Panc1 (cell line): Measurements from ENCODE around the gene CUL4A. TPM values are rescaled to one million over a fixed set of nuclear protein-coding genes. Genes with fewer than 3 reads are reported as not detected.

Experiments used
- ATAC-seq: fragments of 200-7000 bp; cut with Tn5 transposase; 2 replicates; pipeline ENCODE4 v1.9.1; 2020; ENCODE audit warnings: mild to moderate bottlenecking, moderate library complexity
- BruUV-seq: library from RNA; stranded (reverse); fragments of 400-500 nt; replicated peaks from 2 replicates; lab custom pipeline; 2021; lab: Mats Ljungman, UMichigan
- CTCF ChIA-PET: fragments of 300-600 bp; sonication (Branson Sonifier 250); formaldehyde crosslinking; loops from one replicate; lab custom pipeline; 2022; ENCODE audit warnings: antibody characterized with exemption; lab: Charles Lee
- POLR2A ChIA-PET: fragments of 300-600 bp; sonication (Branson Sonifier 250); formaldehyde crosslinking; loops from one replicate; lab custom pipeline; 2022; ENCODE audit warnings: antibody characterized with exemption; lab: Charles Lee
- DNase-seq: peaks from one replicate; pipeline ENCODE4 v3.0.0-alpha.2; 2010; ENCODE audit warnings: low read depth, low spot score
- H3K27ac ChIP-seq: 2 replicates; pipeline ENCODE4 v1.5.1; 2011; ENCODE audit warnings: mild to moderate bottlenecking, low read length, inconsistent platforms
- H3K27me3 ChIP-seq: fragments of 200-500 bp; sonication (Bioruptor generic); 2 replicates; pipeline ENCODE4 v1.6.0; 2014; ENCODE audit warnings: low read length, inconsistent platforms; ENCODE audit not compliant: control insufficient read depth, insufficient read depth
- H3K36me3 ChIP-seq: fragments of 200-500 bp; sonication (Bioruptor generic); 2 replicates; pipeline ENCODE4 v1.5.1; 2014; ENCODE audit warnings: inconsistent platforms, mild to moderate bottlenecking, low read length, moderate library complexity; ENCODE audit not compliant: control insufficient read depth, insufficient read depth
- H3K4me1 ChIP-seq: 2 replicates; pipeline ENCODE4 v1.5.1; 2011; ENCODE audit warnings: inconsistent platforms, mild to moderate bottlenecking, low read length, moderate library complexity; ENCODE audit not compliant: control insufficient read depth, insufficient read depth
- H3K4me3 ChIP-seq, 2 experiments: 2 replicates each; pipeline ENCODE4 v1.5.1; 2011 to 2012; ENCODE audit warnings: low read depth in 2 of 2, low read length in 2 of 2, mild to moderate bottlenecking in 2 of 2, inconsistent platforms in 1 of 2, moderate library complexity in 1 of 2
- H3K9me3 ChIP-seq: fragments of 200-500 bp; sonication (Bioruptor generic); 2 replicates; pipeline ENCODE4 v1.5.1; 2014; ENCODE audit warnings: low read depth, mild to moderate bottlenecking, inconsistent platforms, low read length, moderate library complexity; ENCODE audit not compliant: control insufficient read depth, insufficient read depth
- CTCF ChIP-seq: fragments of 450-650 bp; IDR thresholded peaks from 2 replicates; pipeline ENCODE4 v1.5.1; 2017; ENCODE audit warnings: mild to moderate bottlenecking
- POLR2AphosphoS5 ChIP-seq: IDR thresholded peaks from 2 replicates; pipeline ENCODE4 v1.6.1; 2012; ENCODE audit warnings: mild to moderate bottlenecking, low read depth, low read length, moderate library complexity
- REST ChIP-seq, 2 experiments: IDR thresholded peaks; 2 replicates each; pipeline ENCODE4 v1.6.1; 2011 to 2012; ENCODE audit warnings: low read depth in 2 of 2, control low read depth in 1 of 2, low read length in 1 of 2, mild to moderate bottlenecking in 1 of 2, moderate library complexity in 1 of 2; ENCODE audit not compliant: insufficient read depth in 1 of 2
- SIN3A ChIP-seq: IDR thresholded peaks from 2 replicates; pipeline ENCODE4 v1.6.1; 2012; ENCODE audit warnings: low read depth, mild to moderate bottlenecking, low read length, moderate library complexity, borderline replicate concordance; ENCODE audit not compliant: insufficient read depth
- TCF7L2 ChIP-seq: IDR thresholded peaks from 2 replicates; pipeline ENCODE4 v1.6.1; 2011; ENCODE audit warnings: mild to moderate bottlenecking, low read depth, low read length, inconsistent platforms
- in situ Hi-C: cut with HindIII; loops from 2 replicates; pipeline ENCODE4 v1.10.0; 2016; ENCODE audit warnings: low sequenced_read_pairs, low pct_unique_long_range_greater_than_20kb
- intact Hi-C: fragments of 100-400 bp; cut with micrococcal nuclease; formaldehyde crosslinking; loops from one replicate; pipeline ENCODE4 v1.10.0; 2022; ENCODE audit not compliant: unreplicated experiment
- total RNA-seq: library from RNA; stranded (reverse); gene quantifications from one replicate; pipeline ENCODE4 v1.2.1, GENCODE V29; 2021; ENCODE audit not compliant: unreplicated experiment

CUL4A gene
- total RNA-seq, 1 experiment from 2014 or later: 80.8 TPM

- no peaks in the 10 kb centered on the region for H3K27me3 ChIP-seq
- no TSS peak for BruUV-seq
- in situ Hi-C loops: no loop called here
- no peak for DNase-seq
- H3K4me3 ChIP-seq: no peak overlapping the region
- ChIA-PET POLR2A (interaction anchor here (1.0 kb wide), 1 partner anchor 15 kb away, joined by 3 read pairs; no protein-coding TSS in a partner anchor), CTCF (no interaction called here)
- ATAC-seq: no peak
- no peak for TF ChIP-seq REST (IDR thresholded peaks at IDR 0.05; ENCODE audit: insufficient read depth in 1 of 2, low read depth in 2 of 2, low read length in 1 of 2)
- TF ChIP-seq TCF7L2: no peak
- no peak for TF ChIP-seq POLR2AphosphoS5
- TF ChIP-seq SIN3A: no peak
- no peak for TF ChIP-seq CTCF
- intact Hi-C loops: no loop called here
- no peak overlapping the region for H3K27ac ChIP-seq
- H3K4me1 ChIP-seq: no peaks in the 10 kb centered on the region
- no peaks in the 10 kb centered on the region for H3K9me3 ChIP-seq
- no peaks in the 10 kb centered on the region; the same call in 1 of the 2 replicates for H3K36me3 ChIP-seq
Observed at GRCh38 chr13:113171250-113172125, 37.9 kb upstream of the CUL4A start.

- no peak for TF ChIP-seq TCF7L2
- no peak for TF ChIP-seq SIN3A
- TF ChIP-seq CTCF: no peak
- no peak for TF ChIP-seq POLR2AphosphoS5
- no peak for TF ChIP-seq REST (IDR thresholded peaks at IDR 0.05; ENCODE audit: insufficient read depth in 1 of 2, low read depth in 2 of 2, low read length in 1 of 2)
- H3K4me1 ChIP-seq: no peaks in the 10 kb centered on the region
- in situ Hi-C loops (no loop called here), intact Hi-C loops (no loop called here)
- H3K27ac ChIP-seq: no peak overlapping the region
- ChIA-PET POLR2A (interaction anchor here (1.0 kb wide), 1 partner anchor 14 kb away, joined by 3 read pairs; no protein-coding TSS in a partner anchor), CTCF (no interaction called here)
- H3K9me3 ChIP-seq: no peaks in the 10 kb centered on the region
- DNase-seq (no peak), ATAC-seq (no peak)
- no peaks in the 10 kb centered on the region for H3K27me3 ChIP-seq
- no peak overlapping the region for H3K4me3 ChIP-seq
- no peaks in the 10 kb centered on the region; the same call in 1 of the 2 replicates for H3K36me3 ChIP-seq
- BruUV-seq: no TSS peak
Observed at GRCh38 chr13:113172419-113172926, 36.9 kb upstream of the CUL4A start.
